Karpas-422 (cell line): ENCODE data around the gene LIMS2. TPM values are rescaled to one million over a fixed set of nuclear protein-coding genes. Genes with fewer than 3 reads are reported as not detected.

Experiments used
- DNase-seq: peaks from one replicate; pipeline ENCODE4 v3.0.0-alpha.2; 2015
- H2AFZ ChIP-seq: fragments of 200-600 bp; sonication (generic); 2 replicates; pipeline ENCODE4 v1.6.1; 2014; ENCODE audit warnings: antibody characterized with exemption, low read length, mixed read lengths
- H3K27ac ChIP-seq: fragments of 200-600 bp; sonication (generic); 2 replicates; pipeline ENCODE4 v1.5.1; 2014; ENCODE audit warnings: mild to moderate bottlenecking, low read length, moderate library complexity
- H3K27me3 ChIP-seq: fragments of 200-600 bp; sonication (generic); 2 replicates; pipeline ENCODE4 v1.6.1; 2014; ENCODE audit warnings: low read length, mixed read lengths
- H3K36me3 ChIP-seq: fragments of 200-600 bp; sonication (generic); 2 replicates; pipeline ENCODE4 v1.6.1; 2014; ENCODE audit warnings: low read length, mixed read lengths; ENCODE audit not compliant: insufficient read depth
- H3K4me1 ChIP-seq: fragments of 200-600 bp; sonication (generic); 2 replicates; pipeline ENCODE4 v1.6.1; 2014; ENCODE audit warnings: mild to moderate bottlenecking, low read length, mixed read lengths
- H3K4me2 ChIP-seq: fragments of 200-600 bp; sonication (generic); 2 replicates; pipeline ENCODE4 v1.6.1; 2014; ENCODE audit warnings: low read length, low read depth, mild to moderate bottlenecking; ENCODE audit not compliant: poor library complexity, severe bottlenecking
- H3K4me3 ChIP-seq: fragments of 200-600 bp; sonication (generic); 2 replicates; pipeline ENCODE4 v1.5.1; 2014; ENCODE audit warnings: mild to moderate bottlenecking, antibody characterized with exemption, low read length, mixed read lengths
- H3K79me2 ChIP-seq: fragments of 200-600 bp; sonication (generic); 2 replicates; pipeline ENCODE4 v1.6.1; 2014; ENCODE audit warnings: mild to moderate bottlenecking, low read length, mixed read lengths
- H3K9ac ChIP-seq: fragments of 200-600 bp; sonication (generic); 2 replicates; pipeline ENCODE4 v1.6.0; 2014; ENCODE audit warnings: low read length
- H3K9me2 ChIP-seq: fragments of 200-600 bp; sonication (generic), shearing (Covaris generic); replicated peaks from 2 replicates; pipeline ENCODE4 v1.6.0; 2014; ENCODE audit warnings: mild to moderate bottlenecking, low read length, moderate library complexity; ENCODE audit not compliant: insufficient read depth
- H3K9me3 ChIP-seq: fragments of 300-700, 200-600 bp; sonication (generic); 2 replicates; pipeline ENCODE4 v1.6.1; 2014; ENCODE audit warnings: low read length, mixed read lengths
- H4K20me1 ChIP-seq: fragments of 200-600 bp; sonication (generic); 2 replicates; pipeline ENCODE4 v1.6.1; 2014; ENCODE audit warnings: mild to moderate bottlenecking, antibody characterized with exemption, low read length, low read depth; ENCODE audit not compliant: insufficient read depth
- total RNA-seq: library from RNA; depleted of rRNA; stranded (reverse); fragments of >200 nt; shearing (Covaris generic); gene quantifications from 2 replicates; pipeline ENCODE4 v1.2.3, GENCODE V29; 2014; ENCODE audit warnings: low replicate concordance

The LIMS2 gene
- total RNA-seq, 1 experiment from 2014 or later: 0.56 TPM

GRCh38 chr2:127659408-127660290 is 15.7 kb downstream of the LIMS2 start:
- Histone ChIP-seq H3K9me3 (no peaks in the 10 kb centered on the region), H3K9me2 (no peaks in the 10 kb centered on the region), H4K20me1 (no peaks in the 10 kb centered on the region), H3K4me2 (no peak overlapping the region), H3K4me3 (no peak overlapping the region), H3K27me3 (no peaks in the 10 kb centered on the region), H3K4me1 (no peaks in the 10 kb centered on the region), H3K27ac (no peak overlapping the region), H3K79me2 (no peaks in the 10 kb centered on the region), H2AFZ (no peak overlapping the region), H3K36me3 (no peaks in the 10 kb centered on the region), H3K9ac (no peak overlapping the region)
- peak; percentile 56 for DNase-seq

GRCh38 chr2:127658641-127659407 is 16.5 kb downstream of the LIMS2 start:
- Histone ChIP-seq H3K9me3 (no peaks in the 10 kb centered on the region), H3K27ac (no peak overlapping the region), H3K79me2 (no peaks in the 10 kb centered on the region), H4K20me1 (no peaks in the 10 kb centered on the region), H2AFZ (no peak overlapping the region), H3K27me3 (no peaks in the 10 kb centered on the region), H3K4me2 (no peak overlapping the region), H3K9ac (no peak overlapping the region), H3K4me1 (no peaks in the 10 kb centered on the region), H3K9me2 (no peaks in the 10 kb centered on the region), H3K36me3 (no peaks in the 10 kb centered on the region), H3K4me3 (no peak overlapping the region)
- DNase-seq: no peak

GRCh38 chr2:127658146-127658545 is 17.2 kb downstream of the LIMS2 start:
- Histone ChIP-seq H4K20me1 (no peaks in the 10 kb centered on the region), H3K36me3 (no peaks in the 10 kb centered on the region), H3K9me3 (no peaks in the 10 kb centered on the region), H2AFZ (no peak overlapping the region), H3K4me2 (no peak overlapping the region), H3K27me3 (no peaks in the 10 kb centered on the region), H3K4me3 (no peak overlapping the region), H3K27ac (no peak overlapping the region), H3K4me1 (no peaks in the 10 kb centered on the region), H3K9me2 (no peaks in the 10 kb centered on the region), H3K79me2 (no peaks in the 10 kb centered on the region), H3K9ac (no peak overlapping the region)
- DNase-seq: no peak

- DNase-seq: no peak
- Histone ChIP-seq H3K79me2 (no peaks in the 10 kb centered on the region), H2AFZ (no peak overlapping the region), H3K4me2 (no peak overlapping the region), H3K9ac (no peak overlapping the region), H3K36me3 (no peaks in the 10 kb centered on the region), H3K9me2 (no peaks in the 10 kb centered on the region), H3K27me3 (no peaks in the 10 kb centered on the region), H3K9me3 (no peaks in the 10 kb centered on the region), H3K4me3 (no peak overlapping the region), H3K27ac (no peak overlapping the region), H4K20me1 (no peaks in the 10 kb centered on the region), H3K4me1 (no peaks in the 10 kb centered on the region)
Observed at GRCh38 chr2:127657232-127657595, 18.1 kb downstream of the LIMS2 start.

- no peak for DNase-seq
- H3K4me3 ChIP-seq: no peak overlapping the region
- no peaks in the 10 kb centered on the region for H3K36me3 ChIP-seq
- H3K9me3 ChIP-seq: no peaks in the 10 kb centered on the region
- no peaks in the 10 kb centered on the region for H3K27me3 ChIP-seq
- H4K20me1 ChIP-seq: no peaks in the 10 kb centered on the region
- no peak overlapping the region for H3K27ac ChIP-seq
- H3K79me2 ChIP-seq: no peaks in the 10 kb centered on the region
- no peaks in the 10 kb centered on the region for H3K4me1 ChIP-seq
- H2AFZ ChIP-seq: no peak overlapping the region
- H3K9ac ChIP-seq: no peak overlapping the region
- H3K9me2 ChIP-seq: no peaks in the 10 kb centered on the region
- no peak overlapping the region for H3K4me2 ChIP-seq
Observed at GRCh38 chr2:127656569-127657231, 18.6 kb downstream of the LIMS2 start.

- no peak overlapping the region for H3K4me2 ChIP-seq
- no peaks in the 10 kb centered on the region for H3K27me3 ChIP-seq
- no peak overlapping the region for H3K9ac ChIP-seq
- H3K36me3 ChIP-seq: no peaks in the 10 kb centered on the region
- no peak overlapping the region for H2AFZ ChIP-seq
- H3K27ac ChIP-seq: no peak overlapping the region
- H3K4me1 ChIP-seq: no peaks in the 10 kb centered on the region
- no peaks in the 10 kb centered on the region for H3K79me2 ChIP-seq
- H3K4me3 ChIP-seq: no peak overlapping the region
- no peaks in the 10 kb centered on the region for H3K9me2 ChIP-seq
- H4K20me1 ChIP-seq: no peaks in the 10 kb centered on the region
- H3K9me3 ChIP-seq: no peaks in the 10 kb centered on the region
- DNase-seq: no peak
Observed at GRCh38 chr2:127655209-127656073, 19.9 kb downstream of the LIMS2 start.

GRCh38 chr2:127654838-127655175 is 20.5 kb downstream of the LIMS2 start:
- Histone ChIP-seq H3K9me2 (no peaks in the 10 kb centered on the region), H2AFZ (no peak overlapping the region), H3K9me3 (no peaks in the 10 kb centered on the region), H3K4me3 (no peak overlapping the region), H3K36me3 (no peaks in the 10 kb centered on the region), H3K27me3 (no peaks in the 10 kb centered on the region), H4K20me1 (no peaks in the 10 kb centered on the region), H3K27ac (no peak overlapping the region), H3K9ac (no peak overlapping the region), H3K4me2 (no peak overlapping the region), H3K79me2 (no peaks in the 10 kb centered on the region), H3K4me1 (no peaks in the 10 kb centered on the region)
- no peak for DNase-seq
